Sigmoid colon (tissue), 7 donors: ENCODE results near the gene MYO10. TPM values are rescaled to one million over a fixed set of nuclear protein-coding genes. Genes with fewer than 3 reads are reported as not detected.
A peak's percentile ranks its signal among the peaks of the same experiment; 100 is the strongest.

Experiments used
- DNase-seq: peaks from one replicate; pipeline ENCODE4 v3.0.0-alpha.2; 2019
- H3K27ac ChIP-seq, 4 donors: fragments of 200-600 bp; sonication (generic); one replicate each; pipeline ENCODE4 v1.5.1; 2016 to 2019; ENCODE audit warnings: mild to moderate bottlenecking in 1 of 4
- H3K27me3 ChIP-seq, 3 donors: fragments of 200-600 bp; sonication (generic); one replicate each; pipeline ENCODE4 v1.5.1; 2019; ENCODE audit warnings: mild to moderate bottlenecking in 1 of 3
- H3K36me3 ChIP-seq, 4 donors: fragments of 200-600 bp; sonication (generic); one replicate each; pipeline ENCODE4 v1.5.1; 2016 to 2019
- H3K4me1 ChIP-seq, 4 donors: fragments of 200-600 bp; sonication (generic); one replicate each; pipeline ENCODE4 v1.5.1; 2017 to 2019
- H3K4me3 ChIP-seq, 4 donors: fragments of 200-600 bp; sonication (generic); one replicate each; pipeline ENCODE4 v1.5.1; 2017 to 2019; ENCODE audit warnings: mild to moderate bottlenecking in 2 of 4, moderate library complexity in 1 of 4
- H3K9me3 ChIP-seq, 4 donors: fragments of 200-600 bp in 3 of 4; sonication (generic) in 3 of 4; one replicate each; pipeline versions ENCODE4 v1.5.1 to v1.6.1; 2013 to 2019
- EP300 ChIP-seq, 4 donors: sonication (generic); formaldehyde crosslinking; IDR thresholded peaks; one replicate each; pipeline ENCODE4 v1.6.1; 2017; ENCODE audit warnings: antibody characterized with exemption in 4 of 4
- POLR2A ChIP-seq, 2 donors: fragments of 450-650 bp; IDR thresholded peaks; one replicate each; pipeline ENCODE4 v1.6.1; 2016; ENCODE audit warnings: antibody characterized with exemption in 2 of 2, mild to moderate bottlenecking in 2 of 2, moderate library complexity in 2 of 2
- POLR2AphosphoS5 ChIP-seq, 4 donors: sonication (generic); formaldehyde crosslinking; IDR thresholded peaks; one replicate each; pipeline ENCODE4 v1.6.1; 2017; ENCODE audit warnings: antibody characterized with exemption in 4 of 4
- WGBS, 2 donors: extraction: QIAGEN DNeasy Blood & Tissue Kit; methylation state at CpG; one replicate each; pipeline ENCODE4 v1.1.7; 2013; 5-methylcytosine and 5-hydroxymethylcytosine counted together
- intact Hi-C: fragments of 100-400 bp; cut with DNase I; formaldehyde crosslinking; loops from one replicate; pipeline ENCODE4 v1.15.1; 2023
- polyA plus RNA-seq, 3 donors: library from polyadenylated mRNA; stranded (reverse); fragments of 200-250 nt; gene quantifications; one replicate each; pipeline ENCODE4 v1.2.3, GENCODE V29; 2013
- total RNA-seq, 4 donors: library from RNA; depleted of rRNA; stranded (reverse); fragments of >200 nt; gene quantifications; one replicate each; pipeline ENCODE4 v1.1.0, GENCODE V29; 2016
- TF ChIP-seq, protein P1 (sequence below), 4 experiments: fragments of 450-650 bp in 3 of 4; fragments of 200-600 bp in 1 of 4; IDR thresholded peaks; one replicate each; pipeline ENCODE4 v1.5.1; 2016 to 2019; ENCODE audit warnings: antibody characterized with exemption in 4 of 4, mild to moderate bottlenecking in 3 of 4, moderate library complexity in 2 of 4
- donor health status: healthy with polysubstance abuse.
- donor health status: Bipolar disorder and iron deficiency.
- donor health status: healthy.

The MYO10 gene
- total and polyA plus RNA-seq, 7 donors = 3.9 to 20.3 (median 8.3) TPM

- TF ChIP-seq EP300 (IDR thresholded peaks at IDR 0.05) (no peak), POLR2AphosphoS5 (IDR thresholded peaks at IDR 0.05) (no peak), POLR2A (IDR thresholded peaks at IDR 0.05) (no peak)
- TF ChIP-seq, protein P1, sequence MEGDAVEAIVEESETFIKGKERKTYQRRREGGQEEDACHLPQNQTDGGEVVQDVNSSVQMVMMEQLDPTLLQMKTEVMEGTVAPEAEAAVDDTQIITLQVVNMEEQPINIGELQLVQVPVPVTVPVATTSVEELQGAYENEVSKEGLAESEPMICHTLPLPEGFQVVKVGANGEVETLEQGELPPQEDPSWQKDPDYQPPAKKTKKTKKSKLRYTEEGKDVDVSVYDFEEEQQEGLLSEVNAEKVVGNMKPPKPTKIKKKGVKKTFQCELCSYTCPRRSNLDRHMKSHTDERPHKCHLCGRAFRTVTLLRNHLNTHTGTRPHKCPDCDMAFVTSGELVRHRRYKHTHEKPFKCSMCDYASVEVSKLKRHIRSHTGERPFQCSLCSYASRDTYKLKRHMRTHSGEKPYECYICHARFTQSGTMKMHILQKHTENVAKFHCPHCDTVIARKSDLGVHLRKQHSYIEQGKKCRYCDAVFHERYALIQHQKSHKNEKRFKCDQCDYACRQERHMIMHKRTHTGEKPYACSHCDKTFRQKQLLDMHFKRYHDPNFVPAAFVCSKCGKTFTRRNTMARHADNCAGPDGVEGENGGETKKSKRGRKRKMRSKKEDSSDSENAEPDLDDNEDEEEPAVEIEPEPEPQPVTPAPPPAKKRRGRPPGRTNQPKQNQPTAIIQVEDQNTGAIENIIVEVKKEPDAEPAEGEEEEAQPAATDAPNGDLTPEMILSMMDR (IDR thresholded peaks at IDR 0.05) = no peak
- peaks cover 0 to 6% (median 3%) of the 10 kb centered on the region in 4 donors for H3K4me1 ChIP-seq
- no peaks in the 10 kb centered on the region for H3K9me3 ChIP-seq
- no peaks in the 10 kb centered on the region for H3K27me3 ChIP-seq
- intact Hi-C loops = no loop called here
- H3K4me3 ChIP-seq = no peak overlapping the region
- 61 to 72% methylated on average over 3 of the region's 3 CpGs for WGBS, 2 donors
- no peak for DNase-seq
- no peak overlapping the region for H3K27ac ChIP-seq
- no peaks in the 10 kb centered on the region for H3K36me3 ChIP-seq
Measured at GRCh38 chr5:16888694-16889124, 47.4 kb downstream of the MYO10 start.

- no peaks in the 10 kb centered on the region for H3K36me3 ChIP-seq
- 86 to 92% methylated on average over 8 of the region's 8 CpGs for WGBS, 2 donors
- no peaks in the 10 kb centered on the region for H3K9me3 ChIP-seq
- H3K27ac ChIP-seq = no peak overlapping the region
- no peaks in the 10 kb centered on the region for H3K27me3 ChIP-seq
- intact Hi-C loops = no loop called here
- no peak for DNase-seq
- TF ChIP-seq, protein P1 (IDR thresholded peaks at IDR 0.05) = no peak
- no peak for TF ChIP-seq POLR2AphosphoS5 (IDR thresholded peaks at IDR 0.05)
- TF ChIP-seq POLR2A (IDR thresholded peaks at IDR 0.05) = no peak
- no peak for TF ChIP-seq EP300 (IDR thresholded peaks at IDR 0.05)
- peaks cover 0 to 6% (median 3%) of the 10 kb centered on the region in 4 donors for H3K4me1 ChIP-seq
- no peak overlapping the region for H3K4me3 ChIP-seq
Measured at GRCh38 chr5:16886793-16887345, 49.2 kb downstream of the MYO10 start.

DNA sequence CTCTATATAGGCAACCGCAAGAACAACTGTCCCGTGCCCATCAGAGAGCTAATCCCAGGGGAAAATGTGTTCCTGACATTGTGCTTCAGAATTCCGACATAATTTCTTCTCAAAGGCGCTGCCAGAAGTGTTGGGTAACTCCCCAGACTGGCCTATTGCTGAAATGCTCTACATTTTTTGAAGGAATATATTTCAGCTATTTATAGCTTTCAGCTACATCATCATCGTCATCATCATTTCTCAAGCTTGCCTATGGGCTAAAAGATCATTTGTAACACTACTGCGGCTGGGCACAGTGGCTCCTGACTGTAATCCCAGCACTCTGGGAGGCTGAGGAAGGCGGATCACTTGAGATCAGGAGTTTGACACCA, 49.7 kb downstream of the MYO10 start:
- Histone ChIP-seq H3K27me3 (no peaks in the 10 kb centered on the region), H3K4me1 (peaks cover 0 to 6% (median 3%) of the 10 kb centered on the region in 4 donors), H3K9me3 (no peaks in the 10 kb centered on the region), H3K36me3 (no peaks in the 10 kb centered on the region), H3K4me3 (no peak overlapping the region), H3K27ac (no peak overlapping the region)
- intact Hi-C loops = no loop called here
- 88 to 92% methylated on average over 7 of the region's 7 CpGs for WGBS, 2 donors
- DNase-seq = no peak
- TF ChIP-seq, protein P1 (IDR thresholded peaks at IDR 0.05) = no peak
- TF ChIP-seq POLR2AphosphoS5 (IDR thresholded peaks at IDR 0.05) = peak in 1 of 4 donors; percentile 32
- no peak for TF ChIP-seq POLR2A (IDR thresholded peaks at IDR 0.05)
- TF ChIP-seq EP300 (IDR thresholded peaks at IDR 0.05) = no peak

- TF ChIP-seq POLR2A (IDR thresholded peaks at IDR 0.05) = no peak
- no peak for TF ChIP-seq POLR2AphosphoS5 (IDR thresholded peaks at IDR 0.05)
- WGBS, 2 donors = 74 to 88% methylated on average over 13 of the region's 13 CpGs
- Histone ChIP-seq H3K9me3 (no peaks in the 10 kb centered on the region), H3K27ac (no peak overlapping the region), H3K4me3 (no peak overlapping the region), H3K36me3 (no peaks in the 10 kb centered on the region), H3K27me3 (no peaks in the 10 kb centered on the region), H3K4me1 (peaks cover 0 to 6% (median 3%) of the 10 kb centered on the region in 4 donors)
- intact Hi-C loops = no loop called here
- DNase-seq = no peak
Measured at GRCh38 chr5:16885635-16886365, 50.3 kb downstream of the MYO10 start.

DNA sequence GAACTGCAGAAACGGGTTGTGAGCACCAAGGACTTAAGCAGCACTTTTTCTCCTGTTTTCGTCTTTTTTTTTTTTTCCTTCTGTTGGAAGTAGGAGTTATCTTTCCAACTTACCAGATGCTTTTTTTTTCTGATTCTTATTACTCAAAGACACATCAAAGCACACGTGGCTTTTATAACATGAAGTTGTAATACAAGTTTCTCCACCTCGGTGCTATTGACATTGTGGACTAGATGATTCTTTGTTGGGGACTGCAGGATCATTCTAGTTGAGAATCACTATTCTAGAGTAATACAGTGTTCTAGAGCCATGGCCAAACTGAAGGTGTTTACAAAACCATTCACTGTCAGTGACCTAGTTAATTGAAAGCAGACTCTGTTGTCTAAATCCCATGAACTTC, 51.5 kb downstream of the MYO10 start:
- Histone ChIP-seq H3K36me3 (no peaks in the 10 kb centered on the region), H3K4me1 (peaks cover 0 to 5% (median 1%) of the 10 kb centered on the region in 4 donors), H3K4me3 (no peak overlapping the region), H3K27ac (no peak overlapping the region), H3K9me3 (no peaks in the 10 kb centered on the region), H3K27me3 (no peaks in the 10 kb centered on the region)
- DNase-seq = no peak
- WGBS, 2 donors = 16 to 59% methylated on average over 4 of the region's 4 CpGs
- intact Hi-C loops = no loop called here
- TF ChIP-seq POLR2A (IDR thresholded peaks at IDR 0.05) = no peak
- TF ChIP-seq, protein P1 (IDR thresholded peaks at IDR 0.05) = no peak
- TF ChIP-seq EP300 (IDR thresholded peaks at IDR 0.05) = no peak
- TF ChIP-seq POLR2AphosphoS5 (IDR thresholded peaks at IDR 0.05) = no peak
